ENCODE results near the gene KCTD6. TPM values are rescaled to one million over a fixed set of nuclear protein-coding genes. Genes with fewer than 3 reads are reported as not detected.

The KCTD6 gene
- 8.2 TPM for total RNA-seq
- long read RNA-seq, transcript KCTD6-202 (3 exons, 1,533 nt): major isoform, 24 of 27 reads
- long read RNA-seq, partial matches to known transcripts: 0 of 27 reads
- long read RNA-seq, other reads (novel, unspliced or antisense): 2 of 27 reads

- intact Hi-C loops (cut with DNase I): no loop called here
- peak; percentile 98 for ATAC-seq
Measured at GRCh38 chr3:58491506-58492402, at the start of gene KCTD6. Gene KCTD6 (plus strand): TSS chr3:58492096. CDS start chr3:58498756, 6,660 bp downstream.

GRCh38 chr3:58452176-58452575, 39.7 kb upstream of the KCTD6 start:
- Histone ChIP-seq H3K4me3 (no peak overlapping the region), H3K4me1 (no peaks in the 10 kb centered on the region), H3K27ac (no peak overlapping the region), H3K9me3 (peaks cover 18% of the 10 kb centered on the region), H3K36me3 (no peaks in the 10 kb centered on the region), H3K27me3 (ENCODE audit: low read depth) (no peaks in the 10 kb centered on the region)
- ATAC-seq (no peak), DNase-seq (no peak)
- intact Hi-C loops (cut with DNase I): no loop called here
- no peak for TF ChIP-seq CTCF (IDR thresholded peaks at IDR 0.05)

More at GRCh38 chr3:58491506-58492402, at the start of gene KCTD6:
- H3K27ac ChIP-seq: peak within 1 kb of the TSS; percentile 80
- H3K36me3 ChIP-seq: no peaks in the 10 kb centered on the region
- H3K27me3 ChIP-seq (ENCODE audit: low read depth): no peaks in the 10 kb centered on the region
- no peaks in the 10 kb centered on the region for H3K9me3 ChIP-seq
- H3K4me1 ChIP-seq: peaks cover 43% of the 10 kb centered on the region
- TF ChIP-seq CTCF (IDR thresholded peaks at IDR 0.05): peak; percentile 63
- peak within 1 kb of the TSS; percentile 79 for H3K4me3 ChIP-seq
- peak; percentile 95 for DNase-seq

- intact Hi-C loops (cut with DNase I): no loop called here
- DNase-seq (no peak), ATAC-seq (no peak)
- Histone ChIP-seq H3K36me3 (no peaks in the 10 kb centered on the region), H3K27me3 (ENCODE audit: low read depth) (no peaks in the 10 kb centered on the region), H3K9me3 (peaks cover 18% of the 10 kb centered on the region), H3K4me3 (no peak overlapping the region), H3K4me1 (peaks cover 14% of the 10 kb centered on the region), H3K27ac (no peak overlapping the region)
- TF ChIP-seq CTCF (IDR thresholded peaks at IDR 0.05): no peak
Measured at GRCh38 chr3:58459160-58459559, 32.7 kb upstream of the KCTD6 start.

GRCh38 chr3:58462829-58463180, 29.1 kb upstream of the KCTD6 start:
- ATAC-seq: peak in 1 of 2 donors; percentile 22
- no peaks in the 10 kb centered on the region for H3K36me3 ChIP-seq
- no peaks in the 10 kb centered on the region for H3K27me3 ChIP-seq (ENCODE audit: low read depth)
- no peaks in the 10 kb centered on the region for H3K9me3 ChIP-seq
- TF ChIP-seq CTCF (IDR thresholded peaks at IDR 0.05): no peak
- peaks cover 14% of the 10 kb centered on the region for H3K4me1 ChIP-seq
- no peak for DNase-seq
- intact Hi-C loops (cut with DNase I): no loop called here
- H3K4me3 ChIP-seq: peak overlapping the region; percentile 39
- H3K27ac ChIP-seq: no peak overlapping the region

GRCh38 chr3:58463181-58463941, 28.5 kb upstream of the KCTD6 start:
- intact Hi-C loops (cut with DNase I): no loop called here

More at GRCh38 chr3:58463181-58463941, 28.5 kb upstream of the KCTD6 start:
- Histone ChIP-seq H3K27me3 (ENCODE audit: low read depth) (no peaks in the 10 kb centered on the region), H3K9me3 (no peaks in the 10 kb centered on the region), H3K4me3 (peak overlapping the region; percentile 39), H3K36me3 (no peaks in the 10 kb centered on the region), H3K4me1 (peaks cover 14% of the 10 kb centered on the region), H3K27ac (no peak overlapping the region)
- TF ChIP-seq CTCF (IDR thresholded peaks at IDR 0.05): peak; percentile 90
- ATAC-seq (peak; percentile 93 to 98), DNase-seq (peak; percentile 82)
